Measurements from ENCODE around the gene CCT5.

The CCT5 gene

DNA sequence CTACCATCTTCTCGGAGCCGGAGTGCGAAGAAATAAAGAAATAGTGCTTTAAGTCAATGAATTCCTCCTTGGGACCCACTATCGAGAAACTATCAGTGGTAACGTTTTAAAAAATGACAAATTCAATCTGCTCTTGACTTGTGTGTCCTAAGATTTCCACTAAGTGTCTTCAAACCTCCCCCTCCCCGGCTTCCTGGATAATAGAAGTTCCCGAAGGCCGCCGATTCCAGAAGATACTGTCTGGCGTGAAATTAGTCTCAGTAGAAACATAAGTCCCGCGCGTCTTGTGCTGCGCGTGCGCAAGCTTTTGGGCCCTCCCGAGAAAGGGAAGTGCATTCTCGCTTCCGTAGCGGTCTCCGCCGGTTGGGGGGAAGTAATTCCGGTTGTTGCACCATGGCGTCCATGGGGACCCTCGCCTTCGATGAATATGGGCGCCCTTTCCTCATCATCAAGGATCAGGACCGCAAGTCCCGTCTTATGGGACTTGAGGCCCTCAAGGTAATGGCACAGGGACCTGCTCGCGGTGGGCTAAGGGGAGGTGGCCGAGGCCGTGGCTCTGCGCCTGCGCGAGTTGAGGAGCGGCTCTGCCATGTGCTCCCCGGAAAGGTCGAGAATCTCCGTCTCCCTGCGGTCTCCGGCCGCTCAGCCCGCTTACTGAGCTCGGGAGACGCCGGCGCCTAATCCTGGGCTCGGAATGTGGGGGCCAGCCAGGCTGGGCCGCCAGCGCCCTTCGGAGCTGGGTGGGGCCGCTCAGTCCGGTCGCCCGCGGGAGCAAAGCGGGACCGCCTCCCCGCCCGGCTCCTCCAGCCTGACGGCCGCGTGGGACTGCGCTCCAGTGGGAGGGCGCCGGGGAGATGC is at the start of gene CCT5:
Gene CCT5, plus strand, starts transcription at position 333 of the 858 bp plus-strand sequence. Its CDS starts 61 bp downstream, at position 394.
- ATAC-seq, result peak; percentile 83
- no peak for TF ChIP-seq PATZ1 (CRISPR knock-in tag; IDR thresholded peaks at IDR 0.05; ENCODE audit: borderline replicate concordance)
- TF ChIP-seq SNAI2 (CRISPR knock-in tag; IDR thresholded peaks at IDR 0.05), result no peak
- no peak for TF ChIP-seq RARB (CRISPR knock-in tag; IDR thresholded peaks at IDR 0.05)

- TF ChIP-seq, protein P1, sequence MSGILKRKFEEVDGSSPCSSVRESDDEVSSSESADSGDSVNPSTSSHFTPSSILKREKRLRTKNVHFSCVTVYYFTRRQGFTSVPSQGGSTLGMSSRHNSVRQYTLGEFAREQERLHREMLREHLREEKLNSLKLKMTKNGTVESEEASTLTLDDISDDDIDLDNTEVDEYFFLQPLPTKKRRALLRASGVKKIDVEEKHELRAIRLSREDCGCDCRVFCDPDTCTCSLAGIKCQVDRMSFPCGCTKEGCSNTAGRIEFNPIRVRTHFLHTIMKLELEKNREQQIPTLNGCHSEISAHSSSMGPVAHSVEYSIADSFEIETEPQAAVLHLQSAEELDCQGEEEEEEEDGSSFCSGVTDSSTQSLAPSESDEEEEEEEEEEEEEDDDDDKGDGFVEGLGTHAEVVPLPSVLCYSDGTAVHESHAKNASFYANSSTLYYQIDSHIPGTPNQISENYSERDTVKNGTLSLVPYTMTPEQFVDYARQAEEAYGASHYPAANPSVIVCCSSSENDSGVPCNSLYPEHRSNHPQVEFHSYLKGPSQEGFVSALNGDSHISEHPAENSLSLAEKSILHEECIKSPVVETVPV (CRISPR knock-in tag; IDR thresholded peaks at IDR 0.05), result no peak
- TF ChIP-seq ZFP30 (CRISPR knock-in tag; IDR thresholded peaks at IDR 0.05) (no peak), ZNF565 (CRISPR knock-in tag; conservative IDR thresholded peaks at IDR 0.05; ENCODE audit: low read depth) (no peak), TOX (CRISPR knock-in tag; IDR thresholded peaks at IDR 0.05; ENCODE audit: borderline replicate concordance) (no peak), ZC3H10 (CRISPR knock-in tag; IDR thresholded peaks at IDR 0.05) (no peak), CSDC2 (CRISPR knock-in tag; IDR thresholded peaks at IDR 0.05) (no peak)
- ATAC-seq, result no peak
These were observed 48.7 kb upstream of the CCT5 start for GRCh38 chr5:10201223-10201868.

GRCh38 chr5:10202089-10202910 is 47.8 kb upstream of the CCT5 start:
- TF ChIP-seq TOX (CRISPR knock-in tag; IDR thresholded peaks at IDR 0.05; ENCODE audit: borderline replicate concordance) (no peak), PPARA (CRISPR knock-in tag; IDR thresholded peaks at IDR 0.05; ENCODE audit: borderline replicate concordance) (no peak), ZFP30 (CRISPR knock-in tag; IDR thresholded peaks at IDR 0.05) (no peak), POU6F1 (CRISPR knock-in tag; IDR thresholded peaks at IDR 0.05; ENCODE audit: borderline replicate concordance, low read depth) (no peak), CSDC2 (CRISPR knock-in tag; IDR thresholded peaks at IDR 0.05) (no peak), ARNTL (CRISPR knock-in tag; IDR thresholded peaks at IDR 0.05; ENCODE audit: borderline replicate concordance, low read depth) (no peak), RARB (CRISPR knock-in tag; IDR thresholded peaks at IDR 0.05) (no peak), TCF4 (CRISPR knock-in tag; IDR thresholded peaks at IDR 0.05; ENCODE audit: borderline replicate concordance) (no peak)
- ATAC-seq, result no peak

GRCh38 chr5:10209004-10209403 is 41.1 kb upstream of the CCT5 start:
- no peak for ATAC-seq
- no peak for TF ChIP-seq OSR1 (CRISPR knock-in tag; IDR thresholded peaks at IDR 0.05)
- no peak for TF ChIP-seq ZNF565 (CRISPR knock-in tag; conservative IDR thresholded peaks at IDR 0.05; ENCODE audit: low read depth)
- no peak for TF ChIP-seq RARB (CRISPR knock-in tag; IDR thresholded peaks at IDR 0.05)
- TF ChIP-seq ISL1 (CRISPR knock-in tag; IDR thresholded peaks at IDR 0.05), result no peak
- no peak for TF ChIP-seq BACH2 (CRISPR knock-in tag; IDR thresholded peaks at IDR 0.05; ENCODE audit: borderline replicate concordance)
- TF ChIP-seq POU6F1 (CRISPR knock-in tag; IDR thresholded peaks at IDR 0.05; ENCODE audit: borderline replicate concordance, low read depth), result no peak

Data from SK-N-SH treated with all-trans-retinoic acid at 6 μM for 48 hours (cell line).